Testis (tissue), 3 donors: ENCODE measurements around the gene C3orf20. TPM values are rescaled to one million over a fixed set of nuclear protein-coding genes. Genes with fewer than 3 reads are reported as not detected.

Experiments used
- DNase-seq: peaks from one replicate; pipeline ENCODE4 v3.0.0-alpha.2; 2019
- H3K27ac ChIP-seq, 2 donors: fragments of 200-600 bp; sonication (generic); one replicate each; pipeline ENCODE4 v1.5.1; 2019
- H3K27me3 ChIP-seq: fragments of 200-600 bp; sonication (generic); one replicate; pipeline ENCODE4 v1.5.1; 2019
- H3K36me3 ChIP-seq: fragments of 200-600 bp; sonication (generic); one replicate; pipeline ENCODE4 v1.5.1; 2017; ENCODE audit warnings: low read depth; ENCODE audit errors: missing control alignments
- H3K4me1 ChIP-seq: fragments of 200-600 bp; sonication (generic); one replicate; pipeline ENCODE4 v1.5.1; 2019
- H3K4me3 ChIP-seq, 2 donors: fragments of 200-600 bp; sonication (generic); one replicate each; pipeline ENCODE4 v1.5.1; 2017 to 2019
- H3K9me3 ChIP-seq: fragments of 200-600 bp; sonication (generic); one replicate; pipeline ENCODE4 v1.5.1; 2017
- POLR2A ChIP-seq: fragments of 450-650 bp; IDR thresholded peaks from one replicate; pipeline ENCODE4 v1.6.1; 2017; ENCODE audit warnings: antibody characterized with exemption, mild to moderate bottlenecking, moderate library complexity
- WGBS, 2 donors: methylation state at CpG; one replicate each; pipeline ENCODE4 v1.1.5; 2018; 5-methylcytosine and 5-hydroxymethylcytosine counted together
- intact Hi-C: fragments of 100-400 bp; cut with DNase I; formaldehyde crosslinking; loops from one replicate; pipeline ENCODE4 v1.15.1; 2023; ENCODE audit warnings: low total_unique reads
- polyA plus RNA-seq: library from polyadenylated mRNA; stranded (reverse); fragments of 350-450 nt; fragmentation: Illumina TruSeq; extraction: RNeasy Lipid Tissue Mini Kit (QIAGEN cat#74804); gene quantifications from one replicate; pipeline ENCODE4 v1.2.3, GENCODE V29; 2014; ENCODE audit warnings: low read depth, low replicate concordance; ENCODE audit not compliant: insufficient read depth
- total RNA-seq, 2 donors: library from RNA; depleted of rRNA; stranded (reverse); fragments of >200 nt; gene quantifications; one replicate each; pipeline ENCODE4 v1.2.3, GENCODE V29; 2016
- TF ChIP-seq, protein P1 (sequence below), 3 experiments: fragments of 450-650 bp in 2 of 3; fragments of 200-600 bp in 1 of 3; sonication (generic) in 1 of 3; IDR thresholded peaks; one replicate each; pipeline ENCODE4 v1.5.1; 2016 to 2019; ENCODE audit warnings: antibody characterized with exemption in 3 of 3, mild to moderate bottlenecking in 2 of 3, moderate library complexity in 1 of 3

The C3orf20 gene
- total and polyA plus RNA-seq, 3 donors from 2014 or later: 3.8 to 16.5 (median 11.0) TPM

DNA sequence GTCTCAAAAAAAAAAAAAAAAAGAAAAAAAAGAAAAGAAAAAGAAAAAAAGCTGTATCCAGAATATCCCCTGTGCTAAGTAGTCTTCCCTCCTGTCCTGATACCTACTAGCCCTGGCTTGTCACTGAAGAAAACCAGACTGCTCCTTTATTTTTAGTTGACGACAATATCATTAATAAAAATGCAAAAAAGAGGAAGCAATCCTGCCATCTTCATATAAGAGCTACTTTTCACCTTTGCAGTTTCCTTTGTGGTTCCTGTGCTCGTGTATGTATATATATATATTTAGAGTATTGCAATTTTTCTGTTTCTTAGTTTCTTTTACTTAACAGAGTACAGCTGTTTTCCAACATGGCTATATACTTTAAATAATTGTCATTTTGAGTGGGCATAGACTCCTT is 13.6 kb downstream of the C3orf20 start:
- DNase-seq: no peak
- Histone ChIP-seq H3K27ac (no peak overlapping the region), H3K36me3 (no peaks in the 10 kb centered on the region), H3K9me3 (no peaks in the 10 kb centered on the region), H3K27me3 (no peaks in the 10 kb centered on the region), H3K4me1 (no peaks in the 10 kb centered on the region), H3K4me3 (no peak overlapping the region)
- no peak for TF ChIP-seq POLR2A
- TF ChIP-seq, protein P1, sequence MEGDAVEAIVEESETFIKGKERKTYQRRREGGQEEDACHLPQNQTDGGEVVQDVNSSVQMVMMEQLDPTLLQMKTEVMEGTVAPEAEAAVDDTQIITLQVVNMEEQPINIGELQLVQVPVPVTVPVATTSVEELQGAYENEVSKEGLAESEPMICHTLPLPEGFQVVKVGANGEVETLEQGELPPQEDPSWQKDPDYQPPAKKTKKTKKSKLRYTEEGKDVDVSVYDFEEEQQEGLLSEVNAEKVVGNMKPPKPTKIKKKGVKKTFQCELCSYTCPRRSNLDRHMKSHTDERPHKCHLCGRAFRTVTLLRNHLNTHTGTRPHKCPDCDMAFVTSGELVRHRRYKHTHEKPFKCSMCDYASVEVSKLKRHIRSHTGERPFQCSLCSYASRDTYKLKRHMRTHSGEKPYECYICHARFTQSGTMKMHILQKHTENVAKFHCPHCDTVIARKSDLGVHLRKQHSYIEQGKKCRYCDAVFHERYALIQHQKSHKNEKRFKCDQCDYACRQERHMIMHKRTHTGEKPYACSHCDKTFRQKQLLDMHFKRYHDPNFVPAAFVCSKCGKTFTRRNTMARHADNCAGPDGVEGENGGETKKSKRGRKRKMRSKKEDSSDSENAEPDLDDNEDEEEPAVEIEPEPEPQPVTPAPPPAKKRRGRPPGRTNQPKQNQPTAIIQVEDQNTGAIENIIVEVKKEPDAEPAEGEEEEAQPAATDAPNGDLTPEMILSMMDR (IDR thresholded peaks at IDR 0.05): no peak
- intact Hi-C loops: no loop called here
- 66 to 85% methylated on average over 2 of the region's 2 CpGs for WGBS, 2 donors

GRCh38 chr3:14689247-14689980 is 14.5 kb downstream of the C3orf20 start:
- no peak overlapping the region for H3K27ac ChIP-seq
- H3K4me1 ChIP-seq: no peaks in the 10 kb centered on the region
- no peak for DNase-seq
- H3K4me3 ChIP-seq: no peak overlapping the region
- intact Hi-C loops: no loop called here
- H3K36me3 ChIP-seq: no peaks in the 10 kb centered on the region
- H3K9me3 ChIP-seq: no peaks in the 10 kb centered on the region
- 73 to 79% methylated on average over 7 of the region's 7 CpGs for WGBS, 2 donors
- no peaks in the 10 kb centered on the region for H3K27me3 ChIP-seq
- TF ChIP-seq POLR2A: no peak

DNA sequence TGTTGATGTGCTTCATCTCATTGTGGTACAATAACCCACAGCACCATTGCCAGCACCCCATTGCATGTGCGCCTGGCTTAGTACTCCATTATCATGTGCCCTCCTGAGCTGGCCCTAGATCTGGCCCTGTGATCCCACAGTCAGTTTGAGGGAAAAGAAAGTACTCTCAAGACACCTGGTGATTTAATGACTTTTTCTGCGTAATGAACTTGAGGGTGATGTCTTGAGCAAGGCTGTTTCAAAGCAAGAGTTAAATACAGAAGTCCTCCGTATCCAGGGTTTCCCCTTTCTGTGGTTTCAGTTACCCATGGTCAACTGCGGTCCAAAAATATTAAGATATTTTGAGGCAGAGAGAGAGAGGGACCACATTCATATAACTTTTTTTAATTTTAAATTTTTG is 16.3 kb downstream of the C3orf20 start:
- Histone ChIP-seq H3K27me3 (no peaks in the 10 kb centered on the region), H3K4me3 (no peak overlapping the region), H3K36me3 (no peaks in the 10 kb centered on the region), H3K4me1 (no peaks in the 10 kb centered on the region), H3K27ac (no peak overlapping the region), H3K9me3 (no peaks in the 10 kb centered on the region)
- no peak for DNase-seq
- no peak for TF ChIP-seq POLR2A
- TF ChIP-seq, protein P1 (IDR thresholded peaks at IDR 0.05): no peak
- intact Hi-C loops: no loop called here
- 84 to 89% methylated on average over 4 of the region's 4 CpGs for WGBS, 2 donors

DNA sequence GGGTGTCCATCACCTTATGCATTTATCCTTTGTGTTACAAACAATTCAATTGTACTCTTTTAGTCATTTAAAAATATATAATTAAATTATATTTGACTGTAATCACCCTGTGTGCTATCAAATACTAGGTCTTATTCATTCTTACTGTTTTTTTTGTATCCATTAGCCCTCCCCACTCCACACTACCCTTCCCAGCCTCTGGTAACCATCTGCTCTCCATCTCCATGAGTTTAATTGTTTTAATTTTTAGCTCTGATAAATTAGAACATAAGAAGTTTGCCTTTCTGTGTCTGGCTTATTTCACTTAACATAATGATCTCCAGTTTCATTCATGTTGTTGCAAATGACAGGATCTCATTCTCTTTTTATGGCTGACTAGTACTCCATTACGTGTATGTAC is 16.8 kb downstream of the C3orf20 start:
- intact Hi-C loops: no loop called here
- Histone ChIP-seq H3K27ac (no peak overlapping the region), H3K4me1 (no peaks in the 10 kb centered on the region), H3K4me3 (no peak overlapping the region), H3K36me3 (no peaks in the 10 kb centered on the region), H3K27me3 (no peaks in the 10 kb centered on the region), H3K9me3 (no peaks in the 10 kb centered on the region)
- WGBS, 2 donors: 79 to 95% methylated on average over 1 of the region's 1 CpG
- TF ChIP-seq, protein P1 (IDR thresholded peaks at IDR 0.05): no peak
- no peak for TF ChIP-seq POLR2A
- no peak for DNase-seq

- 94 to 100% methylated on average over 1 of the region's 1 CpG for WGBS, 2 donors
- no peak for DNase-seq
- Histone ChIP-seq H3K36me3 (no peaks in the 10 kb centered on the region), H3K9me3 (no peaks in the 10 kb centered on the region), H3K27me3 (no peaks in the 10 kb centered on the region), H3K4me1 (no peaks in the 10 kb centered on the region), H3K4me3 (no peak overlapping the region), H3K27ac (no peak overlapping the region)
- no peak for TF ChIP-seq POLR2A
- TF ChIP-seq, protein P1 (IDR thresholded peaks at IDR 0.05): no peak
- intact Hi-C loops: no loop called here
These were observed 23.8 kb downstream of the C3orf20 start for GRCh38 chr3:14698601-14699244.
